D721Med (cell line): ENCODE data around the gene ZNF532.

Experiments used
- DNase-seq: peaks from one replicate; pipeline ENCODE4 v3.0.0; 2011; ENCODE audit warnings: low spot score; ENCODE audit not compliant: insufficient read length
- FAIRE-seq: peaks from 2 replicates; lab custom pipeline; 2011; peaks lifted over from hg19 to GRCh38; lab: Jason Lieb, UNC
- TF ChIP-seq, protein P1 (sequence below): IDR thresholded peaks from 2 replicates; pipeline ENCODE4 v1.5.1; 2012; ENCODE audit warnings: mild to moderate bottlenecking, control low read depth; ENCODE audit not compliant: insufficient read depth; ENCODE audit errors: missing control alignments

Gene ZNF532

DNA sequence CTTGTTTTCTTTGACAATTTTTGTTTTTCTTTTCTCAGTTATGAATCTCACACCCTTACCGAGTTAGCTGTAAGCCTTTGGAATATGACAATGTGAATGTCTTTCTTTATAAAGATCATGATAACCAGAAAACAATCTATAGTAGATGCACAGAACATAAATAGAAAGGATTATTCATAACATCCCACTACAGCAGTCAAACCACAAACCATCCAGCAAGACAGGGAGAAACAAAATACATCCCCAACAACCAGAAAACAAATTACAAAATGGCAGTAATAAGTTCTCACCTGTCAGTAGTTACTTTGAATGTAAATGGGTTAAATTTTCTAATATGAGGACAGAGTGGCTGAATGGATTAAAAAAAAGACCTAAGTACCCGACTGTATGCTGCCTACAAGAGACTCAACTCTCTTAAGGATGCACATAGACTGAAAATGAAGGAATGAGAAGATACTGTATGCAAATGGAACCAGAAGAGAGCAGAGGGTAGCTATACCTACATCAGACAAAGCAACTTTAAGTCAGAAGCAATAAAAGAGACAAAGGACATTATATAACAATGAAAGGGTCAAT lies 124.6 kb downstream of the ZNF532 start:
- FAIRE-seq = no peak

DNA sequence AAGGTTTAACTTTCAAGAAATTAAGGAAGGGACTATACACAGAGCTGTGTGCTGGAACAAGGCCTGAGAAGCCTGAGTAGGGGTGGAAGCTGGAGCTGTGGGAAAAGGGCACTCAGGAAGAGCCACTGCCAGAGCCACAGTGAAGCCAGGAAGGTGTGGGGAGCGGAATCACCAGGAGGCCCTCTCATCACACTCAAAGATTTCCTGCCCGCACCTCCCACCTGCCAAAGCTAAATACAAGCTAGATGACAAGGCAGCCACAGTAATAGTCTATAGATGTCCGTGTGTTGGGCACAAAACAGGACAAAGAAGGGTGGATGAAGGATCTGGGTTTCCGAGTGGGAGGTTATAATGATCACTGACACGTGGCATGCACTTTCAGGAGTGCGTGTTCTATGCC lies 126.0 kb downstream of the ZNF532 start:
- TF ChIP-seq, protein P1, sequence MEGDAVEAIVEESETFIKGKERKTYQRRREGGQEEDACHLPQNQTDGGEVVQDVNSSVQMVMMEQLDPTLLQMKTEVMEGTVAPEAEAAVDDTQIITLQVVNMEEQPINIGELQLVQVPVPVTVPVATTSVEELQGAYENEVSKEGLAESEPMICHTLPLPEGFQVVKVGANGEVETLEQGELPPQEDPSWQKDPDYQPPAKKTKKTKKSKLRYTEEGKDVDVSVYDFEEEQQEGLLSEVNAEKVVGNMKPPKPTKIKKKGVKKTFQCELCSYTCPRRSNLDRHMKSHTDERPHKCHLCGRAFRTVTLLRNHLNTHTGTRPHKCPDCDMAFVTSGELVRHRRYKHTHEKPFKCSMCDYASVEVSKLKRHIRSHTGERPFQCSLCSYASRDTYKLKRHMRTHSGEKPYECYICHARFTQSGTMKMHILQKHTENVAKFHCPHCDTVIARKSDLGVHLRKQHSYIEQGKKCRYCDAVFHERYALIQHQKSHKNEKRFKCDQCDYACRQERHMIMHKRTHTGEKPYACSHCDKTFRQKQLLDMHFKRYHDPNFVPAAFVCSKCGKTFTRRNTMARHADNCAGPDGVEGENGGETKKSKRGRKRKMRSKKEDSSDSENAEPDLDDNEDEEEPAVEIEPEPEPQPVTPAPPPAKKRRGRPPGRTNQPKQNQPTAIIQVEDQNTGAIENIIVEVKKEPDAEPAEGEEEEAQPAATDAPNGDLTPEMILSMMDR = no peak
- no peak for FAIRE-seq
- no peak for DNase-seq

More for the DNA sequence above, 124.6 kb downstream of the ZNF532 start:
- DNase-seq = no peak
- TF ChIP-seq, protein P1 = no peak

DNA sequence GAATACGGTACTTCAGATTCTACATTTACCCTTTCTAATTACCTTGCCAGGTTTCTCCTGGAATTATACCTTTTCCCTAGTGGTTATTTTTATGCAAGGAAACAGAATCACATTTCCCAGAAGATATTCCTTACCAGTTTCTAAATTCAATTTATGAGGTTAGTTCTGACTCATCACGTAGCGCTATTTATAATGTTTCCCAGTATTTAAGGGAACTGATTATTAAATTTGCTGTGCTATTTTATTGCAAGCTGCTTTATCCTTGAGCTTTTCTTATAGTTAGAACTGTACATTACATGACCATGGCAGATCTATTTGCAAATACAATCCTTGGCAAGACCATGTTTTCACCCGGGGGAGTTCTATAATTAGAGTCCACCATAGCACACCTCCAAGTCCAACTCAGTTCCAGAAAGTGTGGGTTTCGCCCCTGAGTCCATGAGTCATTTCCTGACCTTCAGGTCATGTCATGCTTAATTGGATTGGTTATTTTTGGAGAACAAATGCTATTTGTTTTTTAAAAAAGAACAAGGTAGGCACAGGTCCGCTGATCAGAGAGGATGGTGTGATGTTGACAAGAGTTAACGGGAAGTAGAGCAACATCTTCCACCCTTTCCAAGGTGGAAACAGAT lies 126.6 kb downstream of the ZNF532 start:
- TF ChIP-seq, protein P1 = no peak
- DNase-seq (no peak), FAIRE-seq (peak; percentile 96)

DNA sequence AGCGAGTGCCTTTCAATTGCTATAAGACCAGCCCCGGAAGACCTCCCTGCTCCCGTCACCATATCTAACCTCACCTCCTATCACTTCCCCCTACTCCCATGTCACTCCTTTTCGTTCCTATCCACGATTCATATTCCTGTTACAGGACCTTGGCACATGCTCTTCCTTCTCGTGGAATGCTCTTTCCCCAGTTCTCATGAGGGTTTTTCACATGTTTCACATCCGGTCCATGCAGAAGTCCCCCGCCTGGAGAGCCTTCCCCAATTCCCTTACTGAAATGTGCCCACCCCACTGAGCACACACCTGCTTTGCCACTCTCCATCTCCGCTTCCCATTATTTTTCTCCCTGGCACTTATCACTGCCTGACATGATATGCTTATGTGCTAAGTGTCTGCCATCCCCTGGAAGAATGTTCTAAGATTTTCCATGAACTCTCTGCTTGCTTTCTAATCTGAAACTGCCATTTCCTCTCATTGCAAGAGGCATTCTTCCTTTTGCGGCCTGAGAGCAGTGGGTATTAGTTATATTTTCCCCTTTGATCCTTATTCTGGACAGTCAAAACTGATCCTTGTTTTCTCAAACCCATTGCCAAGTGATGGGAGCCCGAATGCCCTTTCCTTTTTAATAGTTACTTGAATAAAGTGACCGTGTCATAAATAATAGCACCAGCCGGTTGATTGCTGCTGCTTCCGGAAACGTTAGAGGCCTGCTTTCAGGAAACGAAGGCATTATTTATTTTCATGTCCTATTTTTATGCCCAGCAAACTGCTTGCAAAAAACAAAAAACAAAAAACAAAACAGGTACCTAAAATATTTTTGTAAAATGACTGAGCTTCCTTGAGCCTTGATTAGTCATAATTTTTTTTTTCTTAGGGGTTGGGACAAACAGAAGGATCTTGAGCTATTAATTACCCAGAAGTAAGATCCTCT lies 127.9 kb downstream of the ZNF532 start:
- no peak for DNase-seq
- TF ChIP-seq, protein P1 = no peak
- peak; percentile 32 for FAIRE-seq

DNA sequence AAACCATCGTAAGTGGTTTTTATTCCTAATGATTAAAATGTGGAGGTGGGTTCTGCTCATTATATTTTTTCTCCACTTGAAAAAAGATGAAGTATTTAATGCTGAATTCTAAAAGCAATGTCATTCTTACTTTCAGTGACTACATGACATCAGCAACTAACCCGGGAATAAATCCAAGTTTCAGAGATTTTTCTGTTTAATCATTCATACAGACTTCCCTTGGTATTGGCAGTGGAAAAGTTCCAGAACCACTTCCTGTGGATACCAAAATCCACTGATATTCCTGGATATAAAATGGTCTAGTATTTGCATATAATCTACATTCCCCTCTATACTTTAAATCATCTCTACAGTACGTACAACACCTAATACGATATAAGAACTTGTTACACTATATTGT lies 128.6 kb downstream of the ZNF532 start:
- TF ChIP-seq, protein P1 = no peak
- DNase-seq (no peak), FAIRE-seq (no peak)

DNA sequence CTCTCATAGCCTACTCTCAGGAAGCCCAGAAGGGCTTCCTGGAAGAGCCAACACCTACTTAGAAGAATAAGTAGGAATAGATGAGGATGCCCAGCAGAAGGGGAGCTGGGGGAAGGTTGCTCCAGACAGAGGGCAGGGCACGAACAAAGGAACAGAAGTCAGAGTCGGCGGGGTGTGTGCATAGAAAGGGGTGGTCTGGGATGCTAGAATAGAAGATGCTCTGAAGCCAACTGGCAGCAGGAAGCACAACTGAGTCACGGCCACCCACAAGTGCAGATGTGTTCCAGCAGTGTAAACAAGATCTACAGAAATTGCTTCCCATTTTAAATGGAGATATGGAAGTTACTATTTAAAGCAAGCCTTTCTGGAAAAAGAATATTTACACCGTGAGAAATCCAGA lies 131.0 kb downstream of the ZNF532 start:
- DNase-seq (no peak), FAIRE-seq (no peak)
- TF ChIP-seq, protein P1 = no peak
